Small intestine (tissue), 16 donors: Measurements from ENCODE around the gene ACLY. TPM values are rescaled to one million over a fixed set of nuclear protein-coding genes. Genes with fewer than 3 reads are reported as not detected.

Source experiments
- DNase-seq, 2 donors: peaks; one replicate each; pipeline versions ENCODE4 v3.0.0 to v3.0.0-alpha.2; 2013
- FAIRE-seq: peaks from 2 replicates; lab custom pipeline; 2012; peaks lifted over from hg19 to GRCh38; lab: Jason Lieb, UNC
- H3K27ac ChIP-seq, 3 donors: one replicate each; pipeline ENCODE4 v1.5.1; 2013; ENCODE audit warnings: low read length in 2 of 3, mild to moderate bottlenecking in 2 of 3, control low read depth in 1 of 3, inconsistent platforms in 1 of 3, low read depth in 1 of 3, moderate library complexity in 1 of 3
- H3K27me3 ChIP-seq, 3 donors: one replicate each; pipeline ENCODE4 v1.6.1; 2013; ENCODE audit warnings: low read length in 3 of 3, inconsistent platforms in 1 of 3; ENCODE audit not compliant: control insufficient read depth in 3 of 3, insufficient read depth in 3 of 3
- H3K36me3 ChIP-seq, 3 donors: one replicate each; pipeline ENCODE4 v1.6.1; 2013; ENCODE audit warnings: low read length in 3 of 3, inconsistent platforms in 1 of 3, low read depth in 1 of 3, mild to moderate bottlenecking in 1 of 3, moderate library complexity in 1 of 3; ENCODE audit not compliant: control insufficient read depth in 3 of 3, insufficient read depth in 2 of 3
- H3K4me1 ChIP-seq, 3 donors: one replicate each; pipeline ENCODE4 v1.6.1; 2013; ENCODE audit warnings: low read length in 2 of 3, inconsistent platforms in 1 of 3, low read depth in 1 of 3, mild to moderate bottlenecking in 1 of 3, moderate library complexity in 1 of 3; ENCODE audit not compliant: control insufficient read depth in 3 of 3, insufficient read depth in 2 of 3
- H3K4me3 ChIP-seq, 3 donors: one replicate each; pipeline ENCODE4 v1.5.1; 2013; ENCODE audit warnings: low read length in 3 of 3, control low read depth in 1 of 3, inconsistent platforms in 1 of 3, low read depth in 1 of 3, mild to moderate bottlenecking in 1 of 3, moderate library complexity in 1 of 3
- H3K9me3 ChIP-seq, 2 donors: one replicate each; pipeline ENCODE4 v1.6.1; 2013; ENCODE audit warnings: low read depth in 1 of 2, low read length in 1 of 2; ENCODE audit not compliant: control insufficient read depth in 2 of 2, insufficient read depth in 1 of 2
- WGBS, 3 donors: extraction: QIAGEN DNeasy Blood & Tissue Kit; methylation state at CpG; one replicate each; pipeline ENCODE4 v1.1.7; 2013; 5-methylcytosine and 5-hydroxymethylcytosine counted together
- long read RNA-seq, 10 donors: transcript quantifications; one replicate each; lab custom pipeline, GENCODE V29; 2026
- polyA plus RNA-seq, 4 donors: library from polyadenylated mRNA; stranded (reverse) in 3 of 4; unstranded in 1 of 4; fragments of 200-250 nt in 3 of 4; fragments of 120-200 nt in 1 of 4; gene quantifications; one replicate each; pipeline versions ENCODE4 v1.2.1 to v1.2.3, GENCODE V29; 2013
- donor health status: healthy with polysubstance abuse.
- donor health status: control.
- donor health status: control.
- donor health status: Bipolar disorder and iron deficiency.
- donor health status: healthy.

The ACLY gene
- polyA plus RNA-seq, result 10 to 100 TPM; 44.0 to 84.9 (median 54.4) TPM
- long read RNA-seq, donor 1, result 0 reads
- long read RNA-seq, donor 2, full-length matches to known transcripts, result 1 of 1 reads
- long read RNA-seq, donor 2, partial matches to known transcripts, result 0 of 1 reads
- long read RNA-seq, donor 2, other reads (novel, unspliced or antisense), result 0 of 1 reads
- long read RNA-seq, donor 3, result 0 reads
- long read RNA-seq, donor 4, result 0 reads
- long read RNA-seq, donor 5, partial matches to known transcripts, result 0 of 1 reads
- long read RNA-seq, donor 5, other reads (novel, unspliced or antisense), result 0 of 1 reads
- long read RNA-seq, donor 6, full-length matches to known transcripts, result 2 of 2 reads
- long read RNA-seq, donor 6, partial matches to known transcripts, result 0 of 2 reads
- long read RNA-seq, donor 6, other reads (novel, unspliced or antisense), result 0 of 2 reads
- long read RNA-seq, donor 7, full-length matches to known transcripts, result 4 of 4 reads
- long read RNA-seq, donor 7, partial matches to known transcripts, result 0 of 4 reads
- long read RNA-seq, donor 7, other reads (novel, unspliced or antisense), result 0 of 4 reads
- long read RNA-seq, donor 8, result 0 reads
- long read RNA-seq, donor 9, partial matches to known transcripts, result 13 of 13 reads
- long read RNA-seq, donor 9, other reads (novel, unspliced or antisense), result 0 of 13 reads
- long read RNA-seq, donor 10, full-length matches to known transcripts, result 1 of 12 reads
- long read RNA-seq, donor 10, partial matches to known transcripts, result 11 of 12 reads
- long read RNA-seq, donor 10, other reads (novel, unspliced or antisense), result 0 of 12 reads

GRCh38 chr17:41918314-41919164, at the start of gene ACLY:
ACLY (minus strand) TSS chr17:41918951; CDS start chr17:41913873, 5,078 bp downstream.
- DNase-seq (peak; percentile 98 to 99), FAIRE-seq (no peak)
- WGBS, 3 donors, result 0 to 1% (median 1%) methylated on average over 71 to 80 of the region's 80 CpGs
- H3K36me3 ChIP-seq, result peaks cover 0 to 16% (median 0%) of the 10 kb centered on the region in 3 donors
- peak within 1 kb of the TSS; percentile 78 to 91 (median 91) for H3K27ac ChIP-seq
- H3K4me3 ChIP-seq, result peak within 1 kb of the TSS; percentile 78 to 100 (median 97)
- no peaks in the 10 kb centered on the region for H3K9me3 ChIP-seq
- peaks cover 3 to 43% (median 8%) of the 10 kb centered on the region in 3 donors for H3K4me1 ChIP-seq
- no peaks in the 10 kb centered on the region for H3K27me3 ChIP-seq

GRCh38 chr17:41967921-41968578, 49.3 kb upstream of the ACLY start:
- FAIRE-seq, result no peak
- H3K4me1 ChIP-seq, result peaks cover 0 to 18% (median 0%) of the 10 kb centered on the region in 3 donors
- H3K27me3 ChIP-seq, result no peaks in the 10 kb centered on the region
- peak overlapping the region in 1 of 3 donors; percentile 94 for H3K4me3 ChIP-seq
- H3K27ac ChIP-seq, result peak overlapping the region in 2 of 3 donors; percentile 25 to 86
- DNase-seq, result no peak
- peaks cover 2 to 46% (median 7%) of the 10 kb centered on the region in 3 donors for H3K36me3 ChIP-seq
- WGBS, 3 donors, result 91 to 94% (median 93%) methylated on average over 35 to 37 of the region's 37 CpGs
- H3K9me3 ChIP-seq, result no peaks in the 10 kb centered on the region

DNA sequence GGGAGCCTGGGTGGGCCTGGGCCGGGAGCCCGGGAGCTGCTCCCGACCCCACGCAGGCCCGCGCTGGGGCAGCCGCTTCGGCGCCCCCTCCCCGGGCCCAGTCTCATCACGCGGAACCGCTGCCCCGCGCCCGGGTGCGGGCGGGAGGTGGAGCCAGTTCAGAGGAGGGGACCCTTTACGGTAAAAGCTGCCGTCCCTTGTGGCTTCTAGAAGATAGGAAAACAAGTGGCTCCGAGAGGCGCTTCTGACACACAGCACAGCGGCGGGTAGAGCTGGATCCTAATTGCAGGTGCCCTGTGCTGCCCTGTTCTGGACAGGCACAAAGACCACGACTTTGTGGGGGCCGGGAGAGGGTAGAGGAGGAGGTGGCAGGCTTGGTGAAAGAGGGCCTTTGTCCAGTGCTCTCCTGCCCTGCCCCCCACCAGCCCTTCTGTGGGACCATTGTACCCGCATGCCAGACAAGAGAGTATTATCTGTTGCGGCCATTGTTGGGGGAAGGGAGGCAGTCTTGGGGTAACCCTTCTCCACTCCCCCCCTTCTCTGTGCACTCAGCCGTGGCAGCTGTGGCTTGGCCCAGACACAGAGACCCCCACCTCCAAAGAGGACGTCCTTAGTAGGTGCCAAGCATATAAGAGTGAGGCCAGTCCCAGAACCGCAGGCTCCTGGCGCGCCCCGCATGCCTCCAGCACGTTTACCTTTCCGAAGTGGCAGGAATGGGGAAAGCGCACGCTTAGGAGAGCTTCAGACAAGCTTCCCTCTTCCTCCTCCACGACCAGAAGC, 48.6 kb upstream of the ACLY start:
- WGBS, 3 donors, result 16 to 24% (median 20%) methylated on average over 38 to 39 of the region's 39 CpGs
- no peaks in the 10 kb centered on the region for H3K9me3 ChIP-seq
- DNase-seq (peak in 1 of 2 donors; percentile 37), FAIRE-seq (no peak)
- H3K4me3 ChIP-seq, result peak overlapping the region; percentile 72 to 94 (median 86)
- peaks cover 0 to 24% (median 0%) of the 10 kb centered on the region in 3 donors for H3K4me1 ChIP-seq
- H3K36me3 ChIP-seq, result peaks cover 2 to 39% (median 4%) of the 10 kb centered on the region in 3 donors
- no peaks in the 10 kb centered on the region for H3K27me3 ChIP-seq
- peak overlapping the region; percentile 60 to 86 (median 76) for H3K27ac ChIP-seq

DNA sequence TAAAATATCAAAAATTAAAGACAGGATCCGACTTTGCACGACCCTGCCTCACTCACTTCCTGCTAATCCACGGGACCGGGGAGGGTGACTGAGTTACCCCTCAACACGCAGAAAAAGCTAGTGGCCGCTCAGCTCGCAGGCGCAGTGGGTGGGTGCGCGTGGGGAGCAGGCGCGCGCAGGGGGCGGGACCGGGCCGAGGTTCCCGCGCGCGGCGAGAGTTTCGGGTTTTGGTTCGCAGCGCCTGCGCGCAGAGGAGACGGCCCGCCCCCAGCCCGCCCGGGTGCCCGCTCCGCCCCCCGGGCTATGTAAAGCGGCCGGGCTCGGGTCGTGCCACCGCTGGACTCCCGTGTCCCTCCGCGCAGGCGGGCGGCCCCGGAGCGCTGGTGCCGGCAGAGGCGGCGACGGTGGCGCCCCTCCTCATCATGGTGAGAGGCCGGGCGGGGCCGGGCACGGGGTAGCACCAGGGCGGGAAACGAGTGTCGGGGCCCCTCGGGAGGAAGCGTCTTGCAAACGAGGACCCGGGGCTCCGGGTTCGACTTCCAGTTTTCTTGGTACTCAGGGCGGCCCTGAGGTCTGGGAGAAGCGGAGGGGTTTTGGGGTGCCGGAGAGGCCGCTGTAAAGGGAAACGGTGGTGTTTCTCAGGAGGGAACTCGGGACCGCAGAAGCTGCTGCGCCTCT, 47.9 kb upstream of the ACLY start, which contains the start of gene CNP:
TSS of gene CNP (plus strand) at position 333 of the 678 bp plus-strand sequence. CDS start at position 423, 90 bp downstream.
- DNase-seq (peak; percentile 85 to 97), FAIRE-seq (no peak)
- Histone ChIP-seq H3K4me3 (peak within 1 kb of the TSS; percentile 72 to 94 (median 86)), H3K27me3 (no peaks in the 10 kb centered on the region), H3K9me3 (no peaks in the 10 kb centered on the region), H3K36me3 (peaks cover 0 to 32% (median 4%) of the 10 kb centered on the region in 3 donors), H3K27ac (peak within 1 kb of the TSS; percentile 60 to 91 (median 84)), H3K4me1 (peaks cover 0 to 29% (median 0%) of the 10 kb centered on the region in 3 donors)
- 0 to 1% (median 1%) methylated on average over 49 to 71 of the region's 71 CpGs for whole genome bisulfite sequencing, 3 donors

DNA sequence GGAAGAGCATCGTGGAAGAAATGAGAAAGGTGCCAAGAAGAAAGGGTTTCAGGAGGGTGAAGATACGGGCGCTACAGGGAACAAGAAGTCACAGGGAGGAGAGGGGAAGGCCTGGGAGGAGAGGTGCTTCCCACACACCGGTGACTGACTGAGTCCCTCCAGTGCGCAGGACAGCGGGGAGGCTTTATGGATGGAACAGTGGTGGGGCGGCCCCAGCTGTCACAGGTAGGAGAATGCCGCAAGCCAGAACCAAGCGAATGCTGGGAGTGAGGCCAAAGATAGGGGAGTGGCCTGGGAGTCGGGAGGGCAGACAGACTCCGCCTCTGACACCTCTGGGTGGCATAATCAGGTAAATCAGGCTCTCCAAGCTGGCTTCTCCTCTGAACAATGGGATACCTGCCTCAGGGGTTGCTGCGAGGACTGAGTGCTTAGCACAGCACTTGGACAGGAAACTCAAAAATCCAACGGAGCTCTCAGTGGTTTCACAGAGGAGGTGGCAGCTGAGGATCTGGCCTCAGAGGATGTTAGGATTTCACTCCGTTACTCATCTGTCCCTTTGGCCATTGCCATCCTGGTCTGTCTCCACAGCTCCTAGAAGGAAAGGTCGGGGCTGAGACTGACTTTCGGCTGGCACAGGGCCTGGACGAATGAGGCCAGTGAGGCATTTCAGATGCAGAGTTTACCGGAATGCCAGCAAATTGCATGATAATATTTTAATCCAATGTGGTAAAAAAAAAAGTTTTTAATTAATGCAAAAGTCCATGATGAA, 47.1 kb upstream of the ACLY start:
- Histone ChIP-seq H3K4me1 (peaks cover 0 to 29% (median 0%) of the 10 kb centered on the region in 3 donors), H3K4me3 (peak overlapping the region; percentile 3 to 72 (median 53)), H3K27me3 (no peaks in the 10 kb centered on the region), H3K27ac (peak overlapping the region; percentile 12 to 91 (median 84)), H3K9me3 (no peaks in the 10 kb centered on the region), H3K36me3 (peaks cover 0 to 28% (median 1%) of the 10 kb centered on the region in 3 donors)
- WGBS, 3 donors, result 1 to 4% (median 2%) methylated on average over 18 of the region's 18 CpGs
- no peak for FAIRE-seq
- DNase-seq, result peak; percentile 90 to 91

DNA sequence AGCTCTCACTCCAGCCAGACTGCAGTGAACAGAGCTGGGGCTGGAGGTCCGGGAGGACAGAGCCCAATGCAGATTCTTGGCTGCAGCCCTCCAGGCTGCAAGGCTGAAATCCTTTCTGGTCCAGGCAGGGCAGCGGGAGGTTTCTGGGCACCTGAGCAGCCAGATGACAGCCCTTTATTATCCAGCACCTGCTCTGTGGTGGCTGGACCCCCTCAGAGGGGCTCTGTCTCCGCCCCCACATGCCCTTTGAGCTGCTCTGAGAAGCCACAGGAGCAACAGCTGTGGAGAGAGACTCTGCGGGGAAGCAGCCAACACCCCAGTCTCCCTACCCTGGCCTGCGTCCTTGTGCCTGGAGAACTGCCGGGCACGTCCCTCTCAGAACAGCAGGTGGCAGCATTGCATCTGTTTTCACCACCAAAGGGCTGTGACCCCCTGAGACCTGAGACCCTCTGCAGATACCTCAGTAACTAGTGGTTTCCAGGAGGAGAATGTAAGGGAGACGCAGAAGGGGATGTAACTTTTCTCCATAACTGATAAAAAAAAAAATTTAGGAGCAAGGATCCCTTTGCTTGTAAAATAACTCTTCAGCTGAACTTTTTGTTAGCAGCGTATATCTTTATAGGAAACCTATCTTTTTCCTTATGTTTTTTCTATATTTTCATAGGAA, 44.1 kb upstream of the ACLY start:
- Histone ChIP-seq H3K27ac (no peak overlapping the region), H3K4me3 (no peak overlapping the region), H3K4me1 (peaks cover 0 to 33% (median 0%) of the 10 kb centered on the region in 3 donors), H3K9me3 (no peaks in the 10 kb centered on the region), H3K36me3 (peaks cover 0 to 3% (median 0%) of the 10 kb centered on the region in 3 donors), H3K27me3 (no peaks in the 10 kb centered on the region)
- FAIRE-seq (no peak), DNase-seq (peak; percentile 68 to 83)
- 15 to 20% (median 18%) methylated on average over 9 of the region's 9 CpGs for WGBS, 3 donors
